Ovary (tissue), 9 donors: ENCODE measurements around the gene OPCML. TPM values are rescaled to one million over a fixed set of nuclear protein-coding genes. Genes with fewer than 3 reads are reported as not detected.

Source experiments
- DNase-seq, 5 donors: peaks; one replicate each; pipeline ENCODE4 v3.0.0-alpha.2; 2019 to 2020
- H3K27ac ChIP-seq, 2 donors: fragments of 200-600 bp; one replicate each; pipeline versions ENCODE4 v1.5.1 to v1.8.0; 2019 to 2022
- H3K27me3 ChIP-seq: fragments of 200-600 bp; one replicate; pipeline ENCODE4 v1.8.0; 2022
- H3K36me3 ChIP-seq: fragments of 200-600 bp; sonication (generic); one replicate; pipeline ENCODE4 v1.5.1; 2019
- H3K4me1 ChIP-seq: one replicate; pipeline ENCODE4 v1.8.1; 2013; ENCODE audit warnings: mild to moderate bottlenecking, moderate library complexity; ENCODE audit not compliant: insufficient read depth
- H3K4me3 ChIP-seq: fragments of 200-600 bp; sonication (generic); one replicate; pipeline ENCODE4 v1.5.1; 2017
- H3K9me3 ChIP-seq, 2 donors: fragments of 200-600 bp in 1 of 2; sonication (generic) in 1 of 2; one replicate each; pipeline versions ENCODE4 v1.5.1 to v1.8.1; 2013 to 2019; ENCODE audit warnings: mild to moderate bottlenecking in 1 of 2, moderate library complexity in 1 of 2
- EP300 ChIP-seq: sonication (generic); formaldehyde crosslinking; IDR thresholded peaks from one replicate; pipeline ENCODE4 v1.6.1; 2017; ENCODE audit warnings: antibody characterized with exemption
- POLR2A ChIP-seq: fragments of 450-650 bp; IDR thresholded peaks from one replicate; pipeline ENCODE4 v1.6.1; 2017; ENCODE audit warnings: antibody characterized with exemption, mild to moderate bottlenecking, moderate library complexity
- WGBS, 3 donors: extraction: QIAGEN DNeasy Blood & Tissue Kit in 1 of 3; methylation state at CpG; one replicate each; pipeline versions ENCODE4 v1.1.5 to v1.1.7; 2013 to 2017; 5-methylcytosine and 5-hydroxymethylcytosine counted together
- intact Hi-C, 4 donors: fragments of 100-400 bp; cut with DNase I; formaldehyde crosslinking; loops; one replicate each; pipeline versions ENCODE4 v1.11.0 to v1.15.1; 2022 to 2023
- polyA plus RNA-seq, 2 donors: library from polyadenylated mRNA; stranded (reverse); fragments of 200-250 nt in 1 of 2; fragments of 350-450 nt in 1 of 2; fragmentation: Illumina TruSeq in 1 of 2; extraction: RNeasy Lipid Tissue Mini Kit (QIAGEN cat#74804) in 1 of 2; gene quantifications; one replicate each; pipeline ENCODE4 v1.2.3, GENCODE V29; 2013 to 2014
- total RNA-seq, 7 donors: library from RNA; depleted of rRNA in 2 of 7; stranded (reverse); fragments of >200 nt in 2 of 7; fragmentation: NEBNext Ultra II Directional in 3 of 7; extraction: Animal tissue kit (Norgen Biotek cat#: 25700) in 3 of 7; gene quantifications; one replicate each; pipeline versions ENCODE4 v1.1.0 to v1.2.4, GENCODE V29; 2016 to 2023
- TF ChIP-seq, protein P1 (sequence below), 3 donors: fragments of 450-650 bp in 2 of 3; fragments of 200-600 bp in 1 of 3; IDR thresholded peaks; one replicate each; pipeline versions ENCODE4 v1.5.1 to v1.8.0; 2016 to 2022; ENCODE audit warnings: antibody characterized with exemption in 3 of 3, mild to moderate bottlenecking in 1 of 3
- donor health status: DM: no; HTN: no; CAD: no; lungs with moderate emphysema.
- donor health status: DM: no; HTN: no; CAD: no.
- donor health status: Bipolar disorder and iron deficiency.
- donor health status: DM: yes; HTN: yes; CAD: no.
- donor health status: DM: no; HTN: no; CAD: no.
- donor health status: DM: yes; HTN: yes; CAD: no.

The OPCML gene
- total and polyA plus RNA-seq, 9 donors, result under 0.01 to 2.8 (median 0.32) TPM; not detected in 2

DNA sequence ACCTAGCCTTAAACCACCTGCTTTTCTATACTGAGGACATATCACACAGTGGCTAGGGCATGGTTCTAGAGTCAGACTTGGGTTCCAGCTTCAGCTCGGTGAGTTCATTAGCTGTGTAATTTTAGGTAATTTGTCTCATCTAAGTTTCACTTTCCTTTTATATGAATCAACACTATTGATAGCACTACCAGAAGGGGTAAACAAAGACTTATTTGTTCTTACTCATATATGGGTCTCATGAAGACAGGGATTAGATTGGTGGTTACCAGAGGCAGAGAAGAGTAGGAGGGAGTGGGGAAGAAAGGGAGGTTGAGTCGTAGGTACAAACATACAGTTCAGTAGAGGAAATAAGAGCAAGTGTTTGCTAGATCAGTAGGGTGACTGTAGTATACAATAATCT is 924.7 kb downstream of the OPCML start:
- TF ChIP-seq POLR2A, result no peak
- TF ChIP-seq EP300, result no peak
- TF ChIP-seq, protein P1, sequence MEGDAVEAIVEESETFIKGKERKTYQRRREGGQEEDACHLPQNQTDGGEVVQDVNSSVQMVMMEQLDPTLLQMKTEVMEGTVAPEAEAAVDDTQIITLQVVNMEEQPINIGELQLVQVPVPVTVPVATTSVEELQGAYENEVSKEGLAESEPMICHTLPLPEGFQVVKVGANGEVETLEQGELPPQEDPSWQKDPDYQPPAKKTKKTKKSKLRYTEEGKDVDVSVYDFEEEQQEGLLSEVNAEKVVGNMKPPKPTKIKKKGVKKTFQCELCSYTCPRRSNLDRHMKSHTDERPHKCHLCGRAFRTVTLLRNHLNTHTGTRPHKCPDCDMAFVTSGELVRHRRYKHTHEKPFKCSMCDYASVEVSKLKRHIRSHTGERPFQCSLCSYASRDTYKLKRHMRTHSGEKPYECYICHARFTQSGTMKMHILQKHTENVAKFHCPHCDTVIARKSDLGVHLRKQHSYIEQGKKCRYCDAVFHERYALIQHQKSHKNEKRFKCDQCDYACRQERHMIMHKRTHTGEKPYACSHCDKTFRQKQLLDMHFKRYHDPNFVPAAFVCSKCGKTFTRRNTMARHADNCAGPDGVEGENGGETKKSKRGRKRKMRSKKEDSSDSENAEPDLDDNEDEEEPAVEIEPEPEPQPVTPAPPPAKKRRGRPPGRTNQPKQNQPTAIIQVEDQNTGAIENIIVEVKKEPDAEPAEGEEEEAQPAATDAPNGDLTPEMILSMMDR (IDR thresholded peaks at IDR 0.05), result no peak
- Histone ChIP-seq H3K27me3 (no peaks in the 10 kb centered on the region), H3K9me3 (no peaks in the 10 kb centered on the region), H3K36me3 (no peaks in the 10 kb centered on the region), H3K4me1 (no peaks in the 10 kb centered on the region), H3K27ac (no peak overlapping the region), H3K4me3 (no peak overlapping the region)
- WGBS, 3 donors, result 57 to 73% (median 62%) methylated on average over 2 of the region's 2 CpGs
- intact Hi-C loops, result no loop called here
- no peak for DNase-seq

DNA sequence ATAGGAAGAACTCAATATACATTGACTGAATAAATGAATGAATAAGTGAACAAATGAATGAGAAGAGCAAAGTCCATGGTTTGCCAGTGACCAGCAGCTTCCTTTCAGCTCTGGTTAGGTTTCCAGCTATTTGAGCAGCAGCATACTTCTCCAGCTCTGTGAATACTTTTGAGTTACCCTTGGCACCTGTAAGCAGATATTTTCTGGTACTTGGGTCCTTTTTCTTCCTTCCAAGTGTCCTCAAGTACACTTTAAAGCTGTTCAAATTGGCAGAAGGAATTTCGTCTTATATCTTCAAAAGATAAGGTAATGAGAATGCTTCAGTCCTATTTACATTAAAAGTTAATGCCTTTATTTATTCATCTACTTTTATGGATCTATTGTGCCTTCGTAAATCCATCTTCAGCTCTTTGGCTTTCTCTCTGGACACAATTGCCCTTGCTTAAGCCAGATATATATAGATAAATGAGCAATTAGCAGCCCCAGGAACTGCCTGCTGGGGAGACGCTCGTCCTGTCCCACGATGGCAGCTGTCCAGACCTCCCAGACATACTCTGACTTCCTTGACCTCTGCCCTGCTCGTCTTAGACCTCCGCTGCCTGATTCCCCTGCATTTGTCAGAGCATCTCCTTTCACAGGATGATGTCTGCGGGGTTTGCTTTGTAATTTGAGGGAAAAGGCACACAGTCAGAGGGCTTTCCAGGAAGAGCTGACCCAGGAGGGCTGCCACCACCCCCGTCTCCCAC is 926.3 kb downstream of the OPCML start:
- intact Hi-C loops, result no loop called here
- no peak for DNase-seq
- no peaks in the 10 kb centered on the region for H3K4me1 ChIP-seq
- H3K9me3 ChIP-seq, result no peaks in the 10 kb centered on the region
- 13 to 23% (median 18%) methylated on average over 9 of the region's 9 CpGs for WGBS, 3 donors
- H3K36me3 ChIP-seq, result no peaks in the 10 kb centered on the region
- H3K27ac ChIP-seq, result no peak overlapping the region
- H3K27me3 ChIP-seq, result no peaks in the 10 kb centered on the region
- H3K4me3 ChIP-seq, result no peak overlapping the region
- TF ChIP-seq EP300 (no peak), POLR2A (no peak)
- TF ChIP-seq, protein P1 (IDR thresholded peaks at IDR 0.05), result no peak

DNA sequence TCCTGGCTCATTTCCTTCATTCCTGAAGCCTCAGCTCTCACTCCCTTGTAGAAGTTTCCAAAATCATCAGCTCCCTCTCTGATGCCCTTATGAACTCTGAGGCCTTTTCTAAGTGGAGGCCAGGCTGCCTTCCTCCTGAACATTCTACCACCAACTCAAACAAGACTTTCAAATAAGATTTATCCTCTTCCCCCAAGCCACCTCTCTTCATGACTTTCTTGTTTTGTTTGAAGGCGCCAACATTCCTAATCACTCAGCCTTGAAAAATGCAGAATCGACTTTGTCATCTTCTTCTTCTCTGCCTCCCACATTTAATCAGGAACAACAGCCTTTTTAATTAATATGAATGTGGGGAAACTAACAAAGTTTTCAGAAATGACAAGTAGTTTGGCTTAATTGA is 927.9 kb downstream of the OPCML start:
- WGBS, 3 donors, result 25 to 41% (median 29%) methylated on average over 2 of the region's 2 CpGs
- intact Hi-C loops, result no loop called here

DNA sequence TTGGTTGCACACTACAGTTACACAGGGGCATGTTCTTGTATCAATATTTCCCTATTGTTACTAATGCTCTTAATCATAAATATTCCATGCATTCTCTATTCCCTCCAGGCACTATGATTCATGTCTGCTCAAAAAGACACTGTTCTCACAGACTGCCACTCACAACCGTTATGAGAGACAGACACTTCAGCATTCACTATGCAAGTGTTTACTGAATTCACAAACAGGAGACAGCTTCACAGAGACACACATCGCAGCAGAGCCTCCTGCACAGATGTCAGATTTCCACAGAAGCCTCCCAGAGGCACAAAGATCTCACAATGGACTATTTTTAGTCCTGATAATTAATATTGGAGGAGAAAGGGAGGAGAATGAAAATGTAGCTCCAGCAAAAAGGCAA is 930.4 kb downstream of the OPCML start:
- TF ChIP-seq, protein P1 (IDR thresholded peaks at IDR 0.05), result no peak
- no peak for TF ChIP-seq EP300
- no peak for TF ChIP-seq POLR2A
- H3K36me3 ChIP-seq, result no peaks in the 10 kb centered on the region
- intact Hi-C loops, result no loop called here
- WGBS, 3 donors, result 68 to 75% (median 73%) methylated on average over 2 of the region's 2 CpGs
- no peaks in the 10 kb centered on the region for H3K4me1 ChIP-seq
- DNase-seq, result no peak
- H3K9me3 ChIP-seq, result no peaks in the 10 kb centered on the region
- no peaks in the 10 kb centered on the region for H3K27me3 ChIP-seq
- no peak overlapping the region for H3K4me3 ChIP-seq
- H3K27ac ChIP-seq, result no peak overlapping the region

More for the DNA sequence above, 927.9 kb downstream of the OPCML start:
- H3K27ac ChIP-seq, result no peak overlapping the region
- no peak for DNase-seq
- no peaks in the 10 kb centered on the region for H3K27me3 ChIP-seq
- TF ChIP-seq EP300 (no peak), POLR2A (no peak)
- TF ChIP-seq, protein P1 (IDR thresholded peaks at IDR 0.05), result no peak
- no peaks in the 10 kb centered on the region for H3K36me3 ChIP-seq
- H3K9me3 ChIP-seq, result no peaks in the 10 kb centered on the region
- no peaks in the 10 kb centered on the region for H3K4me1 ChIP-seq
- H3K4me3 ChIP-seq, result no peak overlapping the region
